ENCODE data around the gene GALNT2. TPM values are rescaled to one million over a fixed set of nuclear protein-coding genes. Genes with fewer than 3 reads are reported as not detected.

GALNT2 gene
- total and polyA plus RNA-seq, 9 donors, result 38.6 to 142 (median 83.7) TPM

- intact Hi-C loops (cut with DNase I), result no loop called here
- Histone ChIP-seq H3K27ac (no peak overlapping the region), H3K9me3 (no peaks in the 10 kb centered on the region), H3K4me3 (no peak overlapping the region), H3K36me3 (no peaks in the 10 kb centered on the region), H3K27me3 (no peaks in the 10 kb centered on the region), H3K4me1 (ENCODE audit: insufficient read depth) (peaks cover 7% of the 10 kb centered on the region)
- TF ChIP-seq CTCF (IDR thresholded peaks at IDR 0.05) (no peak), EP300 (IDR thresholded peaks at IDR 0.05) (no peak), POLR2A (IDR thresholded peaks at IDR 0.05) (no peak)
- DNase-seq, result no peak
- 95 to 96% (median 95%) methylated on average over 12 of the region's 12 CpGs for WGBS, 3 donors
Measured at GRCh38 chr1:230091473-230092231, 24.6 kb downstream of the GALNT2 start.

- Histone ChIP-seq H3K27ac (no peak overlapping the region), H3K9me3 (no peaks in the 10 kb centered on the region), H3K27me3 (no peaks in the 10 kb centered on the region), H3K36me3 (no peaks in the 10 kb centered on the region), H3K4me1 (ENCODE audit: insufficient read depth) (peaks cover 4% of the 10 kb centered on the region), H3K4me3 (no peak overlapping the region)
- intact Hi-C loops (cut with DNase I), result no loop called here
- DNase-seq, result no peak
- TF ChIP-seq POLR2A (IDR thresholded peaks at IDR 0.05) (no peak), CTCF (IDR thresholded peaks at IDR 0.05) (no peak), EP300 (IDR thresholded peaks at IDR 0.05) (no peak)
- 92 to 94% (median 93%) methylated on average over 14 of the region's 14 CpGs for WGBS, 3 donors
Measured at GRCh38 chr1:230094746-230095145, 27.7 kb downstream of the GALNT2 start.

GRCh38 chr1:230095938-230096337, 28.9 kb downstream of the GALNT2 start:
- no peak for TF ChIP-seq EP300 (IDR thresholded peaks at IDR 0.05)
- TF ChIP-seq POLR2A (IDR thresholded peaks at IDR 0.05), result no peak
- no peak for TF ChIP-seq CTCF (IDR thresholded peaks at IDR 0.05)
- H3K9me3 ChIP-seq, result no peaks in the 10 kb centered on the region
- intact Hi-C loops (cut with DNase I), result no loop called here
- WGBS, 3 donors, result 87 to 92% (median 91%) methylated on average over 5 of the region's 5 CpGs
- DNase-seq, result no peak
- H3K36me3 ChIP-seq, result no peaks in the 10 kb centered on the region
- H3K4me3 ChIP-seq, result no peak overlapping the region
- no peak overlapping the region for H3K27ac ChIP-seq
- no peaks in the 10 kb centered on the region for H3K4me1 ChIP-seq (ENCODE audit: insufficient read depth)
- no peaks in the 10 kb centered on the region for H3K27me3 ChIP-seq

GRCh38 chr1:230097370-230097769, 30.3 kb downstream of the GALNT2 start:
- Histone ChIP-seq H3K4me1 (ENCODE audit: insufficient read depth) (no peaks in the 10 kb centered on the region), H3K27ac (no peak overlapping the region), H3K9me3 (no peaks in the 10 kb centered on the region), H3K27me3 (no peaks in the 10 kb centered on the region), H3K36me3 (no peaks in the 10 kb centered on the region), H3K4me3 (no peak overlapping the region)
- intact Hi-C loops (cut with DNase I), result no loop called here
- 96 to 99% (median 98%) methylated on average over 4 of the region's 4 CpGs for WGBS, 3 donors
- no peak for DNase-seq
- TF ChIP-seq CTCF (IDR thresholded peaks at IDR 0.05) (no peak), POLR2A (IDR thresholded peaks at IDR 0.05) (no peak), EP300 (IDR thresholded peaks at IDR 0.05) (no peak)

All from ovary (tissue), 9 donors.